ENCODE measurements around the gene ADAD2.
"Not testable (repeated sequence)": the region's sequence is repeated elsewhere in the genome, so short reads cannot be mapped to it uniquely, and the experiment has no call there.

ADAD2 gene

GRCh38 chr16:84196727-84197394 lies 5.9 kb downstream of the ADAD2 start:
- DNase-seq, result no peak

GRCh38 chr16:84197466-84198128 lies 6.6 kb downstream of the ADAD2 start:
- no peak for DNase-seq

- DNase-seq, result no peak
Measured at GRCh38 chr16:84198401-84198800, 7.4 kb downstream of the ADAD2 start.

GRCh38 chr16:84199097-84199496 lies 8.1 kb downstream of the ADAD2 start:
- no peak for DNase-seq

GRCh38 chr16:84199861-84200260 lies 8.9 kb downstream of the ADAD2 start:
- DNase-seq, result no peak

- not testable (repeated sequence) for DNase-seq
Measured at GRCh38 chr16:84204551-84204950, 13.6 kb downstream of the ADAD2 start.

- DNase-seq, result not testable (repeated sequence)
Measured at GRCh38 chr16:84205123-84205522, 14.2 kb downstream of the ADAD2 start.

- DNase-seq, result no peak
Measured at GRCh38 chr16:84205976-84206691, 15.2 kb downstream of the ADAD2 start.

GRCh38 chr16:84207251-84207650 lies 16.3 kb downstream of the ADAD2 start:
- DNase-seq, result no peak

GRCh38 chr16:84207879-84208278 lies 16.9 kb downstream of the ADAD2 start:
- no peak for DNase-seq

- DNase-seq, result no peak
Measured at GRCh38 chr16:84209989-84210388, 19.0 kb downstream of the ADAD2 start.

GRCh38 chr16:84212154-84212553 lies 21.2 kb downstream of the ADAD2 start:
- DNase-seq, result no peak

- no peak for DNase-seq
Measured at GRCh38 chr16:84212631-84213030, 21.7 kb downstream of the ADAD2 start.

- DNase-seq, result no peak
Measured at GRCh38 chr16:84214451-84215066, 23.6 kb downstream of the ADAD2 start.

- DNase-seq, result no peak
Measured at GRCh38 chr16:84215531-84215930, 24.6 kb downstream of the ADAD2 start.

GRCh38 chr16:84216144-84216543 lies 25.2 kb downstream of the ADAD2 start:
- not testable (repeated sequence) for DNase-seq

GRCh38 chr16:84218176-84218823 lies 27.3 kb downstream of the ADAD2 start:
- DNase-seq, result no peak

- no peak for DNase-seq
Measured at GRCh38 chr16:84218956-84219355, 28.0 kb downstream of the ADAD2 start.

GRCh38 chr16:84220851-84221250 lies 29.9 kb downstream of the ADAD2 start:
- no peak for DNase-seq

- DNase-seq, result no peak
Measured at GRCh38 chr16:84223456-84223855, 32.5 kb downstream of the ADAD2 start.

- DNase-seq, result no peak
Measured at GRCh38 chr16:84224554-84224953, 33.6 kb downstream of the ADAD2 start.

GRCh38 chr16:84225126-84225525 lies 34.2 kb downstream of the ADAD2 start:
- DNase-seq, result no peak

- DNase-seq, result no peak
Measured at GRCh38 chr16:84225571-84225970, 34.6 kb downstream of the ADAD2 start.
